ENCODE measurements around the gene DCAF12. TPM values are rescaled to one million over a fixed set of nuclear protein-coding genes. Genes with fewer than 3 reads are reported as not detected.
A peak's percentile ranks its signal among the peaks of the same experiment; 100 is the strongest.

Gene DCAF12
- total RNA-seq, 1 donor from 2014 or later, result 41.0 TPM

- peaks cover 12% of the 10 kb centered on the region for H4K20me1 ChIP-seq (ENCODE audit: low read depth)
- peak; percentile 99 for DNase-seq (ENCODE audit: low spot score)
- peak within 1 kb of the TSS; percentile 98 for H3K27ac ChIP-seq
- H3F3A ChIP-seq (ENCODE audit: low read depth), result peaks cover 14% of the 10 kb centered on the region
- no peaks in the 10 kb centered on the region for H3K36me3 ChIP-seq
- no peaks in the 10 kb centered on the region for H3K9me3 ChIP-seq (ENCODE audit: low read depth)
- H2AFZ ChIP-seq (replicated peaks), result peak within 1 kb of the TSS; percentile 99
- H3K4me3 Mint-ChIP-seq, result peak within 1 kb of the TSS; percentile 99
- H3K36me3 Mint-ChIP-seq, result peaks cover 5% of the 10 kb centered on the region
- no peaks in the 10 kb centered on the region for H3K27me3 ChIP-seq
- H3K27ac Mint-ChIP-seq, result peak within 1 kb of the TSS; percentile 100
- H3K4me3 ChIP-seq, result peak within 1 kb of the TSS; percentile 90
- H3K9ac ChIP-seq, result peak within 1 kb of the TSS; percentile 94
- peaks cover 25% of the 10 kb centered on the region for H3K4me1 Mint-ChIP-seq
- peak within 1 kb of the TSS; percentile 96 for H3K4me2 ChIP-seq
- H3K27me3 Mint-ChIP-seq (ENCODE audit: insufficient read depth, low read depth), result peaks cover 7% of the 10 kb centered on the region
- H3K4me1 ChIP-seq, result peaks cover 7% of the 10 kb centered on the region
- TF ChIP-seq EZH2 (IDR thresholded peaks at IDR 0.05) (no peak), EZH2phosphoT487 (IDR thresholded peaks at IDR 0.05) (no peak), CTCF (IDR thresholded peaks at IDR 0.05) (no peak)
- H3K9me3 Mint-ChIP-seq, result no peaks in the 10 kb centered on the region
- peaks cover 47% of the 10 kb centered on the region for H3K79me2 ChIP-seq (ENCODE audit: low read depth)
Observed at GRCh38 chr9:34048727-34049629, 77.5 kb downstream of the DCAF12 start, which contains the start of gene UBAP2. TSS of gene UBAP2 (minus strand) at chr9:34048887. CDS start at chr9:34017148, 31,739 bp downstream.

GRCh38 chr9:34047864-34048726 is 78.4 kb downstream of the DCAF12 start:
- Mint-ChIP-seq H3K9me3 (no peaks in the 10 kb centered on the region), H3K4me1 (peaks cover 25% of the 10 kb centered on the region), H3K27me3 (ENCODE audit: insufficient read depth, low read depth) (peaks cover 7% of the 10 kb centered on the region), H3K4me3 (peak overlapping the region; percentile 99), H3K27ac (peak overlapping the region; percentile 100), H3K36me3 (peaks cover 5% of the 10 kb centered on the region)
- H2AFZ ChIP-seq (replicated peaks), result peak overlapping the region; percentile 99
- peak overlapping the region; percentile 90 for H3K4me3 ChIP-seq
- peaks cover 12% of the 10 kb centered on the region for H4K20me1 ChIP-seq (ENCODE audit: low read depth)
- peaks cover 14% of the 10 kb centered on the region for H3F3A ChIP-seq (ENCODE audit: low read depth)
- DNase-seq (ENCODE audit: low spot score), result peak; percentile 52
- TF ChIP-seq EZH2phosphoT487 (IDR thresholded peaks at IDR 0.05) (no peak), EZH2 (IDR thresholded peaks at IDR 0.05) (no peak), CTCF (IDR thresholded peaks at IDR 0.05) (no peak)
- peak overlapping the region; percentile 94 for H3K9ac ChIP-seq
- H3K27me3 ChIP-seq, result no peaks in the 10 kb centered on the region
- H3K9me3 ChIP-seq (ENCODE audit: low read depth), result no peaks in the 10 kb centered on the region
- H3K36me3 ChIP-seq, result no peaks in the 10 kb centered on the region
- H3K27ac ChIP-seq, result peak overlapping the region; percentile 98
- peak overlapping the region; percentile 96 for H3K4me2 ChIP-seq
- H3K79me2 ChIP-seq (ENCODE audit: low read depth), result peaks cover 55% of the 10 kb centered on the region
- H3K4me1 ChIP-seq, result peaks cover 7% of the 10 kb centered on the region

- Mint-ChIP-seq H3K4me1 (peaks cover 25% of the 10 kb centered on the region), H3K27me3 (ENCODE audit: insufficient read depth, low read depth) (peaks cover 5% of the 10 kb centered on the region), H3K4me3 (peak overlapping the region; percentile 99), H3K27ac (peak overlapping the region; percentile 3), H3K36me3 (peaks cover 9% of the 10 kb centered on the region), H3K9me3 (peaks cover 2% of the 10 kb centered on the region)
- Histone ChIP-seq H3K27me3 (no peaks in the 10 kb centered on the region), H3K4me2 (peak overlapping the region; percentile 96), H3K27ac (no peak overlapping the region), H3K9me3 (ENCODE audit: low read depth) (no peaks in the 10 kb centered on the region), H3K36me3 (no peaks in the 10 kb centered on the region), H3F3A (ENCODE audit: low read depth) (peaks cover 14% of the 10 kb centered on the region), H4K20me1 (ENCODE audit: low read depth) (peaks cover 12% of the 10 kb centered on the region), H3K9ac (no peak overlapping the region), H3K4me1 (peaks cover 7% of the 10 kb centered on the region), H2AFZ (replicated peaks) (no peak overlapping the region), H3K79me2 (ENCODE audit: low read depth) (peaks cover 67% of the 10 kb centered on the region), H3K4me3 (peak overlapping the region; percentile 90)
- TF ChIP-seq CTCF (IDR thresholded peaks at IDR 0.05) (no peak), EZH2phosphoT487 (IDR thresholded peaks at IDR 0.05) (no peak), EZH2 (IDR thresholded peaks at IDR 0.05) (no peak)
- peak; percentile 4 for DNase-seq (ENCODE audit: low spot score)
Observed at GRCh38 chr9:34046784-34047379, 79.6 kb downstream of the DCAF12 start.
